ENCODE data around the gene CDH4. TPM values are rescaled to one million over a fixed set of nuclear protein-coding genes. Genes with fewer than 3 reads are reported as not detected.
"Not testable (repeated sequence)": the region's sequence is repeated elsewhere in the genome, so short reads cannot be mapped to it uniquely, and the experiment has no call there.

CDH4 gene
- total RNA-seq, 2 donors from 2014 or later = 0.07 to 0.94 TPM

- H3K27me3 ChIP-seq = no peaks in the 10 kb centered on the region
- H3K9me3 ChIP-seq = no peaks in the 10 kb centered on the region
Measured at GRCh38 chr20:61267241-61267640, 15.2 kb downstream of the CDH4 start.

GRCh38 chr20:61268024-61268423 lies 16.0 kb downstream of the CDH4 start:
- TF ChIP-seq CTCF (IDR thresholded peaks at IDR 0.05) = no peak
- DNase-seq (ENCODE audit: low spot score) = no peak
- Histone ChIP-seq H3K27me3 (no peaks in the 10 kb centered on the region), H3K4me1 (no peaks in the 10 kb centered on the region), H3K27ac (no peak overlapping the region), H3K9me3 (no peaks in the 10 kb centered on the region), H3K4me3 (no peak overlapping the region), H3K36me3 (no peaks in the 10 kb centered on the region)

More at GRCh38 chr20:61267241-61267640, 15.2 kb downstream of the CDH4 start:
- TF ChIP-seq CTCF (IDR thresholded peaks at IDR 0.05) = no peak
- Histone ChIP-seq H3K36me3 (no peaks in the 10 kb centered on the region), H3K4me3 (no peak overlapping the region), H3K27ac (no peak overlapping the region), H3K4me1 (no peaks in the 10 kb centered on the region)
- DNase-seq (ENCODE audit: low spot score) = no peak

GRCh38 chr20:61271312-61272231 lies 19.5 kb downstream of the CDH4 start:
- H3K4me1 ChIP-seq = no peaks in the 10 kb centered on the region
- no peak for DNase-seq (ENCODE audit: low spot score)
- H3K4me3 ChIP-seq = no peak overlapping the region
- H3K27ac ChIP-seq = no peak overlapping the region
- H3K9me3 ChIP-seq = no peaks in the 10 kb centered on the region
- H3K27me3 ChIP-seq = no peaks in the 10 kb centered on the region
- no peak for TF ChIP-seq CTCF (IDR thresholded peaks at IDR 0.05)
- no peaks in the 10 kb centered on the region for H3K36me3 ChIP-seq

- not testable (repeated sequence) for H3K4me1 ChIP-seq; H3K4me3 ChIP-seq; H3K36me3 ChIP-seq; H3K9me3 ChIP-seq; H3K27ac ChIP-seq; DNase-seq (ENCODE audit: low spot score); H3K27me3 ChIP-seq
Measured at GRCh38 chr20:61273024-61273423, 21.0 kb downstream of the CDH4 start.

GRCh38 chr20:61273666-61274065 lies 21.6 kb downstream of the CDH4 start:
- not testable (repeated sequence) for H3K36me3 ChIP-seq; H3K27me3 ChIP-seq; H3K4me3 ChIP-seq; H3K4me1 ChIP-seq; H3K27ac ChIP-seq; DNase-seq (ENCODE audit: low spot score); H3K9me3 ChIP-seq

- Histone ChIP-seq H3K36me3 (no peaks in the 10 kb centered on the region), H3K4me1 (no peaks in the 10 kb centered on the region), H3K4me3 (no peak overlapping the region), H3K9me3 (no peaks in the 10 kb centered on the region), H3K27me3 (no peaks in the 10 kb centered on the region), H3K27ac (no peak overlapping the region)
- TF ChIP-seq CTCF (IDR thresholded peaks at IDR 0.05) = no peak
- no peak for DNase-seq (ENCODE audit: low spot score)
Measured at GRCh38 chr20:61274326-61274725, 22.3 kb downstream of the CDH4 start.

- Histone ChIP-seq H3K4me3 (no peak overlapping the region), H3K27me3 (no peaks in the 10 kb centered on the region), H3K36me3 (no peaks in the 10 kb centered on the region)
Measured at GRCh38 chr20:61278296-61278695, 26.2 kb downstream of the CDH4 start.

More at GRCh38 chr20:61278296-61278695, 26.2 kb downstream of the CDH4 start:
- no peak for TF ChIP-seq CTCF (IDR thresholded peaks at IDR 0.05)
- no peak for DNase-seq (ENCODE audit: low spot score)
- Histone ChIP-seq H3K27ac (no peak overlapping the region), H3K9me3 (no peaks in the 10 kb centered on the region), H3K4me1 (no peaks in the 10 kb centered on the region)
